Epithelial cell of proximal tubule (primary cell): ENCODE measurements around the gene GAS7. TPM values are rescaled to one million over a fixed set of nuclear protein-coding genes. Genes with fewer than 3 reads are reported as not detected.

ENCODE experiments used
- DNase-seq: peaks from one replicate; pipeline ENCODE4 v3.0.0-alpha.2; 2011; ENCODE audit warnings: low read depth
- H3K4me3 ChIP-seq: 2 replicates; pipeline ENCODE4 v1.5.1; 2011; ENCODE audit warnings: low read depth, mild to moderate bottlenecking, low read length
- total RNA-seq: library from RNA; depleted of rRNA; stranded (reverse); fragments of >200 nt; gene quantifications from 2 replicates; pipeline ENCODE4 v1.2.3, GENCODE V29; 2015
- TF ChIP-seq, protein P1 (sequence below): conservative IDR thresholded peaks from 2 replicates; pipeline ENCODE4 v1.5.1; 2012; ENCODE audit warnings: low read depth, mild to moderate bottlenecking, low read length

GAS7 gene
- total RNA-seq, 1 donor from 2014 or later = 2.5 TPM

DNA sequence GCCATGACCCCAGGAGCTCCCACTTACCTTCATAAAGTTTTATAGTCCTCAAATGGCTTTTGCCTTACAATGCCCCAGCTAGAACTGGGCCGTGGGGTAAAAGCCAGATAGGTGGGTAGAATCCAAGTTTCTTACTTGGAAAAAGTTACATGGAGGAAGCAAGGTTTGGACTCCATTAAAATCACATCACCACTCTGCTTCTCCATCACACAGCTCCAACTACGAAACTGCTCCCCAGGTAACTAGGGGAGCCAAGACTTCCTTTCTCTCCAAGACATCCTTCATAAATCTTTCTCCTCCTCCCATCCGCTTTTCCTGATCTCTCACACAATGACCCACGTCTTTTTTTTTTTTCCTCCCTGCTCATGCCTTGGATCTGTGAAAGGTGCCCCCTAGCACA, 162.5 kb downstream of the GAS7 start:
- no peak for DNase-seq
- TF ChIP-seq, protein P1, sequence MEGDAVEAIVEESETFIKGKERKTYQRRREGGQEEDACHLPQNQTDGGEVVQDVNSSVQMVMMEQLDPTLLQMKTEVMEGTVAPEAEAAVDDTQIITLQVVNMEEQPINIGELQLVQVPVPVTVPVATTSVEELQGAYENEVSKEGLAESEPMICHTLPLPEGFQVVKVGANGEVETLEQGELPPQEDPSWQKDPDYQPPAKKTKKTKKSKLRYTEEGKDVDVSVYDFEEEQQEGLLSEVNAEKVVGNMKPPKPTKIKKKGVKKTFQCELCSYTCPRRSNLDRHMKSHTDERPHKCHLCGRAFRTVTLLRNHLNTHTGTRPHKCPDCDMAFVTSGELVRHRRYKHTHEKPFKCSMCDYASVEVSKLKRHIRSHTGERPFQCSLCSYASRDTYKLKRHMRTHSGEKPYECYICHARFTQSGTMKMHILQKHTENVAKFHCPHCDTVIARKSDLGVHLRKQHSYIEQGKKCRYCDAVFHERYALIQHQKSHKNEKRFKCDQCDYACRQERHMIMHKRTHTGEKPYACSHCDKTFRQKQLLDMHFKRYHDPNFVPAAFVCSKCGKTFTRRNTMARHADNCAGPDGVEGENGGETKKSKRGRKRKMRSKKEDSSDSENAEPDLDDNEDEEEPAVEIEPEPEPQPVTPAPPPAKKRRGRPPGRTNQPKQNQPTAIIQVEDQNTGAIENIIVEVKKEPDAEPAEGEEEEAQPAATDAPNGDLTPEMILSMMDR = no peak
- H3K4me3 ChIP-seq = no peak overlapping the region

DNA sequence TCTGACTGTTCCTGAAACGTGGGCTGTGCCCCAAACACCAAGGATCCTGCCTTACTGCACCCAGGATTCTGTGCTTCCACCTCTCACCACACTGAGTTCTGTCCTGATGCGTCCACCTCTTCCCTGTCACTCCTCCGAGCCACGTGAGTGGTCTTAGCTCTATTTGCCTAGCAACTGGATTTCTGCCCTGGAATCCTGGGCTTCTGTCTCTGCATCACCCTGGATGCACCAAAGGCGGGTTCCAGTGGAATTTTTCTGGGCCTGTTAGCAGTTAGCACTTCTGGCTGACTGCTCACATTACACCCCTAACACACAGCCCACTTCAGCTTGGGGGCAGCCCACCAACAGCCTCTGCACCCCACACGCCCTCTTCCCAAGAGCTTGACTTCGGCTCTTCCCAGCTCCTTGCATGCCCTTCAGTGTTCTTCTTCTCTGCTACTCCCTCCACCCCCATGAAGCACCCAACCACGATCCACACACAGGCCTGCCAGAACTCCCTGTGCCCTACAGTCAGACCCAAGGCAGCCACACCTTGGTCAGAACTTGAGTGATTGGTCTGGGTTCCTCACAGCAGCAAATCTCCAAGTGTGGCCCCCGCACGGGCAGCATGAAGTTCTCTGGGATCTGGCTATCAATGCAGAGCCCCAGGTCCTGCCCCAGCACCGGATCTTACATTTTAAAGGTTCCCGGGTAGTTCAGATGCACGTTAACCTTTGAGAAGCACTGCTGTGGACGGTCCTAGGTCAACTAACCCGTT, 163.5 kb downstream of the GAS7 start:
- no peak for DNase-seq
- TF ChIP-seq, protein P1 = no peak
- no peak overlapping the region for H3K4me3 ChIP-seq

DNA sequence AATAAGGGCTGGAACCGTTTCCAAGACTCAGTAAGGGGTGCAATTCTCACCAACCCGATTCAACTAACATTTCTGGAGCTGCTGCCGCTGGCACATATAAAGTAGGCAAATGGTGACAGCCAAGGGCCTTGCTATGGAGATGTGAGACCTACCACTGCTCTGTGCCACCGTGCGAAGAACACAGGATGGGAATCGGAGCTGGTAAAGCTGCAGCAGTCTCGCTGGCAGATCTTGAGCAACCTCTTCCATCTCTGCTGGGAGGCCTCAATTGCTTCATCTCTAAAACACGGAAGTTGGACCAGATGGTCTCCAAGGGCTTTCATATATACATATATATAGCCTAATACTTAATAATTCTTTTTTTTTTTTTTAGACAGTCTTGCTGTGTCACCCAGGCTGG, 164.4 kb downstream of the GAS7 start:
- TF ChIP-seq, protein P1 = no peak
- DNase-seq = no peak
- no peak overlapping the region for H3K4me3 ChIP-seq

DNA sequence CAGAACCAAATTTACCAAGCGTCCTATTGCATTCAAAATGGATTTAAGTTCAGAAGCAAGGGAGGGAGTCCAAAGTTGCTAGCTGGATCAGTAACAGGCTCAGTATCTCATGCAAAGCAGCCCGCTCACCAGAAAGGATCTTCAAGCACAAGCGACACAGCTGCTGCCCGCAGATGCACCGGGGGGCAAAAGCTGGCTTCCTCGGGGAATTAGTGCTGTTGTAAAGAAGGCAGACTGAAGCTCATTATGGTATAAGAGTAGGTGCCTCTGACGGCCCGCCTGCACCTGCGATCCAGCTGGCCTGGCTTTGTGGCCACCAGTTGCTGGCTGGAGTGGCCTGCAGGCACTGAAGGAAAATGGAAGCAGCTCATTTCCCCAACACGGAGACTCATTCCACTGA, 165.0 kb downstream of the GAS7 start:
- no peak for DNase-seq
- TF ChIP-seq, protein P1 = no peak

DNA sequence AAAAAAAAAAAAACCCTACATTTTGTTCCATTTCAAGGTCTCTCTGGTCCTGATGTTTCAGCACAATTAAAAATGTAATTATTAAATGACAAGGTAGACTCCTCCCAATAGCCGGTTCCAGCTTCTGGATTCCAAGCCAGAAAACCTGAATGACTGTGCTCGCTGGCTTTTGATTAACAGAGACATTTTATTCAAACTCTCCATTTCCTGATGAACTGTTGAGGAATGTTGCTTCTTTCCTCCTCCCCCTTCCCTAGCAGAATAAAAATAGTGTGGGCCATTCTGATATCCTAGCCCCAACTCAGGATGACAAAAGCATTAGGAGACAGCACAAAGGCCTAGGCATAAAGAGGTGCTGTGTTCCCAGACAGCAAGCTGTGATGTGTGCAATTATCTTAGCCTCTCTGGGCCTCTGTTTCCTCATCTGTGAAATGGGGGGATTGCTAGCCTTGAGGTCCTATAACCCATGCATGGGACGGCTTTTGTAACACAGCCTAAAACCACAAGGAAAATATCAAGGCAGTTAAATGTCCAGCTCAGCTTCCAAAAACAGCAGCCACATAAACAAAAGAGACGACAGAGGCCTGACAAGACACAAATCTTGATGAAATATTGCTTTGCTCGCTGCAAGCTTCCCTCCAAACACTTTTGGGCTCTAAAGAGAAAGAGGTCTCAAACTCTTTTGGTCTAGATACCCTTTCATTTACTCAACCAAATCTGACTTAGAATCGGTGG, 166.1 kb downstream of the GAS7 start:
- H3K4me3 ChIP-seq = no peak overlapping the region
- TF ChIP-seq, protein P1 = no peak
- DNase-seq = no peak

More for the DNA sequence above, 165.0 kb downstream of the GAS7 start:
- no peak overlapping the region for H3K4me3 ChIP-seq

DNA sequence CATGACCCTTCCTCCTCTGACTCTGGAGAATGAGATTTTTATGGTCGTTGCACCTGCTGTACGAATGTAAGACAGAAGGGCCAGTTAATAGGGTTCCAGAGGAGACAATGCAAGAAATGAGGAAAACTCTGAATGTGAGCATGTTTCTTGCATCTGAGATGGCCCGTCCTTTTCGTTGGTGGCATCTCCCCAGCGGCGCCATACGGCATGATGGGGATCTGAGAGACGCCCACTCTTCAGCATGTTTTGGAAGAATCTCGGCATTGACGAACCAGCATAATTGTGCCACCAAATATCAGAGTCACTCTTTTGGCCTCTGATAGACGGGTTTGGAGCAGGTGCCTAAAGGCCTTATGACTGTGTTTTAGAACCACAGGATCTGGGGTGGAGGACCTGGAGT, 166.8 kb downstream of the GAS7 start:
- no peak overlapping the region for H3K4me3 ChIP-seq
- TF ChIP-seq, protein P1 = no peak
- DNase-seq = no peak
